ENCODE results near the gene PRODH.
"Not testable (repeated sequence)": the region's sequence is repeated elsewhere in the genome, so short reads cannot be mapped to it uniquely, and the experiment has no call there.

PRODH gene

DNA sequence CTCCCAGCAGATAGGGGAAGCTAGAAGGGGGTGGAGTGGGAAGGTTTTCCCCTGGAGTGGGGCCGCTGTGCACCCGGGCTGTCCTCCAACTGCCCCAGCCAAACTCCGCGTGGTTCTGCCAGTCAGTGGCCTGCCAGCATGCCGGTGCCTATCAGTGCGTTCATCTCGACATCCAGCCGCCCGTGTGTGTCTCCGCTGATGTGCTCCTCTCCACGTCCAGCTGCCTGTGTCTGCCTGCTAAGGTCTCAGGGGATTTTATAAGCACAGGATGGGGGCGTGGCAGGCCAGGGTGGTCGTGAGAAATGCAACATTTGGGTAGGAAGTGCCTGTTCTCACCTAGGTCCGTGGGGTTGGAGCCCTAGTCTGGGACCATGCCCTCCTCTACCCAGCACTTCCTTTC lies 17.0 kb upstream of the PRODH start:
- DNase-seq (ENCODE audit: low spot score), result not testable (repeated sequence)

DNA sequence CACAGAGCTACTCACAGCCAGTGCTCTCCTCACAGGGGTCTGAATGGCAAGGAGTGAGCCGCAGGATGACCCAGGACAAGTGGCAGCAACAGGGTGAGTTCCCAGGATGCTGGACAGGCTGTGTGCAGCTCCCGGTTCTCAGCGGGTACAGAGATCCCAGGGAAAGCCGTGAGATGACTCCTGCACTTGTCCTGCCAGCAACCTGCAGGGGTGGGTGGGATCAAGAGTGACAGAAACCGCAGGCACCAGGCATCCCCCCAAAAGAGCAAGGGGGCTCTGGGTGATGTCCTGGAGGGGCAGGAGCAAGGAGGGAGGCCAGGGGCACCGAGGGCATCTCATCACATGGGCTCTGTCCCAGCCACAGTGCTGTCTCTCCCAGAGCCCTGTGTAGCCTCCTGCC lies 15.9 kb upstream of the PRODH start:
- DNase-seq (ENCODE audit: low spot score), result no peak

DNA sequence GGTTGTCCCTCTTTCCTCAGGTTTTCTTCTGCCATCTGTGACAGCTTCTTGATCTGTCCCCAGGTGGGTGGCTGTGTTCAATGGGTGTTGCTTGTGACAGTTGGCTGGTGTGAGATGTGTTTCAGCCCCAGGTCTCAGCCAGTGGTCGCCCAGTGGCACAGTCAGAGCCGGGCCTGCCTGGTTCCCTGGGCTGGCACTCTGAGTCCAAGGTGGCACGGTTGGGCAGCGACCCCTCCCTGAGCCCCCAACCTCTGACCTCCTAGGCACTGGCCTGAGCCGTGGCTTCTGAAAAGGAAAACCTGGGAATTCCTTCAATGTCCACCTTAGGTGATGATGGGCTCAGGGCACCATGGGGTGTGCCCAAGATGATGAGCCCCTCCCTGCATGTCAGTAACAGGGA lies 14.0 kb upstream of the PRODH start:
- no peak for DNase-seq (ENCODE audit: low spot score)

DNA sequence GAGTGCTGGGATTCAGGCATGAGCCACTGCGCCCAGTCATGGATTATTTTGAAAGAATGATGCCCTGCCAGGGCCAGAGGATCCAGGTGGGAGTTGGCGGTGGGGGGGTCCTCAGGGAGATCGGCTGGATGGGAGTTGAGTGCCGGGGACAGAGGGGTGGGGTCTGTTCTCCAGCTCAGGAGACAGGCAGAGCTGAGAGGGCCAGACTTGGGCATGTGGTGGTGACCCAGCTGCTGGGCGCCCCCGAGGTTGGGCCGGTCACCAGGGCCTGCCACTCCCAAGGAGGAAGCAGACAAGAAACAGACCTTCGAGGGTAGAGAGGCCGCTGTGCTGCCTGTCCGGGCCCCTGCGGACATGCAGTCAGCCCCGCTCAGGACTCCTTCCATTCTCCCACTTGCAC lies 11.8 kb upstream of the PRODH start:
- no peak for DNase-seq (ENCODE audit: low spot score)

DNA sequence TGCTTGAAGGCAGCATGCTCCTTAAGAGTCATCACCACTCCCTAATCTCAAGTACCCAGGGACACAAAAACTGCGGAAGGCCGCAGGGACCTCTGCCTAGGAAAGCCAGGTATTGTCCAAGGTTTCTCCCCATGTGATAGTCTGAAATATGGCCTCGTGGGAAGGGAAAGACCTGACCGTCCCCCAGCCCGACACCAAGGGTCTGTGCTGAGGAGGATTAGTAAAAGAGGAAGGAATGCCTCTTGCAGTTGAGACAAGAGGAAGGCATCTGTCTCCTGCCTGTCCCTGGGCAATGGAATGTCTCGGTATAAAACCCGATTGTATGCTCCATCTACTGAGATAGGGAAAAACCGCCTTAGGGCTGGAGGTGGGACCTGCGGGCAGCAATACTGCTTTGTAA lies 11.0 kb upstream of the PRODH start:
- not testable (repeated sequence) for DNase-seq (ENCODE audit: low spot score)

DNA sequence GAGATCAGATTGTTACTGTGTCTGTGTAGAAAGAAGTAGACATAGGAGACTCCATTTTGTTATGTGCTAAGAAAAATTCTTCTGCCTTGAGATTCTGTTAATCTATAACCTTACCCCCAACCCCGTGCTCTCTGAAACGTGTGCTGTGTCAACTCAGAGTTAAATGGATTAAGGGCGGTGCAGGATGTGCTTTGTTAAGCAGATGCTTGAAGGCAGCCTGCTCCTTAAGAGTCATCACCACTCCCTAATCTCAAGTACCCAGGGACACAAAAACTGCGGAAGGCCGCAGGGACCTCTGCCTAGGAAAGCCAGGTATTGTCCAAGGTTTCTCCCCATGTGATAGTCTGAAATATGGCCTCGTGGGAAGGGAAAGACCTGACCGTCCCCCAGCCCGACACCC lies 2.6 kb upstream of the PRODH start:
- DNase-seq (ENCODE audit: low spot score), result not testable (repeated sequence)

DNA sequence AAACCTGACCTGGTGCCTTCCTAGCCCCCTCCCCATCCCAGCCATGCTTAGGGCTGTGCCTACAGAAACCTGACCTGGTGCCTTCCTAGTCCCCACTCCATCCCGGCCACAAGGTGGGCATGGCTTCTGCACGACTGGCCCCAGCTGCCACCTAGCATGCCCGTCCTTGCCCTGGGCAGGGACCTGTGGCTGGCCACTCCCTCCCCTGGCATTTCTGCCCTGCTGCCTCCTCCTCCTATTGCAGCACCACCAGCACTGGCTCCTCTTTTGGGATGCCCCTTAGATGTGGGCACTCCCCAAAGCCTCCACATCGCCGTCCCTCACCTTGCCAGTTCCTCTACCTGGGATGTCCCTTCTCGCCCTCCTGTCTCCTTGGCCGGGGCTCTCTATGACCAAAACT lies 1.4 kb downstream of the PRODH start:
- DNase-seq (ENCODE audit: low spot score), result not testable (repeated sequence)

DNA sequence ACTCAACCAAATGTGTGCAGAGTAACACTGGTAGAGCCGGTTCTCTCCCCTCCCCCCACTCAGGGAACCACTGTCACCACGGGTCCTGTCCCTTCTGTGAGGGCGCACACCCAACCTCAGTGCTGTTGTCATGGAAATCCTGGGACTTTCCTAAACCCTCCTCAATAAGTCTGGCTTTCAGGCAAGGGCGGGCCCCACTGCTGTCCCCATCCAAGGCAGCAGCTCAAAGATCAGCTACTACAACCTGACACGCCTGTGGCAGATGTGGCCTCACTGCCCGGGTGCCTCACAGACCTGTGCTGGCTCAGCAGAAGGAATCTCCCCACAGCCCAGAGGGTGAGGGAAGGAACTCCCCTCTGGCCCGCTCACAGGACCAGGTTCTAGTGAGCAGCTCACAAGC lies 2.2 kb downstream of the PRODH start:
- DNase-seq (ENCODE audit: low spot score), result no peak

DNA sequence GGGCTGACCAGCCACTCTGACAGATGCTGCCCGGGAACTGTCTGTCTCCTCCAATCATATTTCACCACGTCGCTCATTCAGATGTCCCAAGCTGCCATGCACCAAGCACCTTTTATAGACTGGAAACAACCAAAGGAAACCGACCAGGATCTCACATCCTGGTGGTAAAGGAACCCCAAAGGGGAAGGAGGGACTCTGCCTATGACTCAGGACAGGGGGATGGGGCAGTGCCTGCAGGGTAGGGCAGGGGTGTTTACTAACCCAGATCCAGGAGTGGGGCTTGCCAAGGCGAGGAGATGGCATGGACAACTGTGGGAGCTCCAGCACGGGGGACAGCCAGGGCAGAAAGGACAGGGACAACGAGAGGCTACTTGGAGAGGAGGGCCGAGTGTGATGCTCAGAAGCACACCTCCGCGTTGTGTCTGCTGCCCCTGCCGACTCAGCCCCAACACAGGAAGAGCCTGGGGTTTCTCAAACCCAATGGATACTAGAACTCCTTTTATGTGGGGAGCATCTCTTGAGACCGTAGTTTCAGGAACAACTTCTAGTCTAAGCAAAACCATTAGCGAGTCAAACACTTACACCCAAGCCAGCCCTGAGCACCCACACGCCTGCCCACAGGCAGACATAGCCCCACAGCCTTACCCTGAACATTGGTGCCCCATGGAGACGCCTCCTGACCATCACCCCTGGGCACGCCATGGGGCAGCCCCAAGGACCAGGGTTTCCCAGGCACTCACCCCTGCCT lies 4.0 kb downstream of the PRODH start:
- DNase-seq (ENCODE audit: low spot score), result no peak

DNA sequence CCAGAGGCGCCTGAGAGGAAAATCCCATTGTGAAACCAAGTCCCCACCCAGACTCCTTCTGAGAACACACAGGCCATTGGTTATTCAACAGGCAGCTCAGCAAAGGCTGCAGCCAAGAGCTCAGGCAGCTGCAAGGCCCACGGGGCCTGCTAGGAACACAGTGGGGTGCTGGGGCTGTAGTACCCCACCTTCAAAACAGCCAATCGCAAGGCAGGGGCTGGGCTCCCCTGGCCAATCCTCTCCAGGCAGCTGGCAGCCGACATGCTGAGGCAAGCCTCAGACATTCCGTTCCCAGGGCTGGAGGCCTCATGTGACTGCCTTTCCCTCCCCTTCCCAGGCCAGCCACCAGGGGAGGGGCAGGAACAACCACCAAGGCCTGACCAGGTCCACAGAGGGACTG lies 6.6 kb downstream of the PRODH start:
- DNase-seq (ENCODE audit: low spot score), result no peak

DNA sequence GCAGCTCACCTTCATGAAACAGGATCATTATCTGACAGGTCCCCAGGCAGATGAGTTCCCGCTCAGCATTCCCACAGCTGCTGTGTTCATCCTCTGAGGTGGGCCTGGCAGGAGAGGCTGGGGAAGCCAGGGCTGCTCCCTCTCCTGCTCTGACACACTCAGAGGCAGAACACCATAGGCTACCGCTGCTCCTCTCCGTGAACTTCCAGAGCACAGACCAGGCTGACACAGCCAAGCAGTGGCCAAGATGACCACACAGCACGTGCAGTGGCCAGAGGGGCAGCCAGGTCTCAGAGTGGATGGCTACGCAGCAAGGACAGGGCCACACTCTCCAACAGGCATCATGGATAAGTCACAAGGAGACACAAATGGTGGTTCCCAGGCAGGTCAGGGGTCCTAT lies 8.5 kb downstream of the PRODH start:
- DNase-seq (ENCODE audit: low spot score), result no peak

DNA sequence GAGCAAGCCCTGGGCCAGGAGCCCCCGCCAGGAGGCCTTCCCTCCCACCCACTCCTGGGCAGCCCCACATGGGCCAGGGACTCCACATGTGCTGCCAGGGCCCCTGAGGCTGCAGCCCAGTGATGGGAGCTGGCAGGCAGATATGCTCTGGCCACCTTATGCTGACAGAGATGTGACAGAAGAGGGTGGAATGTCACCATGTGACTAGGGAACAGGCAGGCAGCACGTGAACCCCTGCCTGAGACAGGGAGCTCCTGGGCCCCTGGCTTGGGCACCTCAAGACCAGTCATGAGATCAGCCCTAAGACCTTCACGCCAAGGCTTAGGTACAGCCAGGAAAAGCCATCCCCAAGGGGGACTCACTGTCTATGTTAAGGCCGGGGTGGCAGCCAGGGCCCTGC lies 9.1 kb downstream of the PRODH start:
- no peak for DNase-seq (ENCODE audit: low spot score)

DNA sequence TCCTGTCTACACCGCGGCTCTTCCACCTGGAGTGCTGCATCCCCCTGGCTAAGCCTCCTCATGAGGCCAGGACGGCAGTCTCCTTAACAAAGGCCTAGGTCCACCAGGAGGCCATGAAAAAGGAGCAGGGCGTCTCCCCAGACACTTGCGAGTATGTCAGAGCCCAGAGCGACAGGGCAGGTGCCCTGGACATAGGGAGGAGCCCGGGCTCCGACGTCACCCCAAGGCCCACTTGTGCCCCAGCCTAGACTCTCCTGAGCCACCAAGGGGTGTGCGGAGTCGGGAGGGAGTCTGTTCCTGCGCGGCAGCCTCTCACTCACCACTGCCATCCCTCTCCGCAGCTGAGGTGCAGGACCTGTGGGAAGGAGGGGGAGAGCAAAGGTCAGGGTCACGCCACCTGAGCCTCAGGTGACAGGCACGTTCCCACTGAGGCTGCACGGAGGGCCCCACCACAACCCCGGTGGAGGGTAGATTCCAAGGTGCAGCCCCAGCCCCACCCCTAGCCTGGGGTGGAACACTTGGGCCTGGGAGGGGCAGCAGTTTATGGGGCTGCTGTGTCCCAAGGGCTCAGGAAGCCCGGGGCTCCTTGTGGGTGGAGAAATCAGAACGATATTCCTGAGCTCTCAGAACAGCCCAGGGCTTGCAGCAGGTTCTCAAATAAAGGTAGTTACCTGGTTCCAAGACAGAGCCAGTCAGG lies 10.6 kb downstream of the PRODH start:
- no peak for DNase-seq (ENCODE audit: low spot score)

DNA sequence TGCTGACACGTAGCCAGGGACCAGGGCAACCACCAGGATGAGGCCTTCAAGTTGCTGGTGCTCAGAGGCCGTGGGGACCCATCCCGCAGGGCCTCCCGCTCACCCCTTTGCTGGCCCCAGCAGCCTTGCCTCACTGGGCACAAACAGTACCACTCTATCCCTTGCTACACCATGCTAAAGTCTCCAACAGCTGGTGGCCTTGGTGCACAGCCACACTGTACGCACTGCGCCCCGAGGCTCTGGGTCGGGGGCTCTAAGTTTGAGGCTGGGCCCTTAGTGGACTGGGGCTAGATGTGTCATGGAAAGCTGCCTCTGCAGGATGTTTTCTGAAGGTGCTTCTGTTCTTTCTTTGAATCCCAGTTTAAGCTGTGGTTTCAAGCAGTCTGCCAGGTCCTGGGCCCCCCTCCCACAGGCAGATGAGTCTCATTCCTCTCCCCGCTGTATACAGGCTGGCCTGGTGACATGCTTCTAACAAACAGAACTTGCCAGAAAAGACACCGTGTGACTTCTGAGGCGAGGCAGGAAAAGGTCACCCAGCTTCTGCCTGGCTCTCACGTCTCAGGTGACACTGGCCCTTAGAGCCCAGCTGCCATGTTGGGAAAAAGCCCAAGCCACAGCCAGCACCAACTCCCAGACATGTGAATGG lies 15.7 kb downstream of the PRODH start:
- not testable (repeated sequence) for DNase-seq (ENCODE audit: low spot score)

DNA sequence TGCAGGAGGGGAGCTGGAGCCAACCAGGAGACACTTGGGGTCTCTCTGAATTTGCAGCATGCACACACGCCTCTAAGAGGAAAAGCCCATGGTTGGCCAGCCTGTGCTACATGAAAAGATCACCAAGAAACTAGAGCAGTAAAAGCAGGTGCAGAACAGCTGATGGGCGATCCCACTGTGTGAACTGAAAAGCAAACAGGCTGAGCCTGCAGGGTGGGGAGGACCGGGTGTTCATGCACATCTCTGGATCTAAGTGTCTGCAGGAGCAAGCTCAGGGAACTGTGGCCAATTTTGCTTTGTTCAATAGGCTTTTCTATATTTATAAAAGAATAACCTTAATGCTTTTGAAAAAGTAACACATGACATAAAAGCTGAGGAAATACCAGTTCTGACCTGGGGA lies 18.3 kb downstream of the PRODH start:
- DNase-seq (ENCODE audit: low spot score), result not testable (repeated sequence)

DNA sequence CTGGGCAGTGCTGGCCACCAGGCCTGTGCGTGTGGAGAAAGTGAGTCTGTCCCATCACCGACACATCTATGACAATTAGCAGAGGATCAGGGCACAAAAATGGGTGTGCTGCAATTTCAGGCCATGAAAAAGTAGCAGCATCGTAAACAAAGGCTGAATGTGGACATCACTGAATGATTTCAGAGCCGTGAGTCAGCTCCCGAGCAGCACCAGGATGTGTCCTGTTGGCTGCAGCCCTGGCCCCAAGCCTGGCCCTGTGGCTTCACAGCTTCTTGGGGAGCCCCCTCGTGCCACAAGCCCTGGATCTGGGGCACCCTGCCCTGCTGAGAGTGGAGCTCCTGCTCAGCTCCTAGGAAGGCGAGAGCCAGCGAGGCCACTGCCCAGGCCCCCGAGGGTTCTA lies 20.5 kb downstream of the PRODH start:
- not testable (repeated sequence) for DNase-seq (ENCODE audit: low spot score)

DNA sequence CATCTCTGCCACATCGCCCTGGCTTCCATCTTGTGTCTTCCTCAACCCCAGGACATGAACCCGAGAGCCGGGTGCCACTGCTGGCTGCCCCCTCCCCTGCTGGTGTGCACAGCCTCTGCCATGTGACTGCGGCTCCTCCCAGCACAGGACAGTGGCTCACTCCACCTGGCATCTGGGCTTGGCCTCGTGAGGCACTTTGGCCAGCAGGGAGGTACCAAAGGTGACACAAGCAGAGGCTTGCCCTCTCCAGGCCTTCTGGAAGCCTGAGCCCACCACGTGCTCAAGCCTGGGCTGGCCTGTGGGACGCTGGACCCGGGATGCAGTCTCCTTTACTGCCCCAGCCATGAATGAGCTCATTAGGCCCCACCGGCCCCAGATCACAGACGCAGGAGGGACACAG lies 21.5 kb downstream of the PRODH start:
- not testable (repeated sequence) for DNase-seq (ENCODE audit: low spot score)

DNA sequence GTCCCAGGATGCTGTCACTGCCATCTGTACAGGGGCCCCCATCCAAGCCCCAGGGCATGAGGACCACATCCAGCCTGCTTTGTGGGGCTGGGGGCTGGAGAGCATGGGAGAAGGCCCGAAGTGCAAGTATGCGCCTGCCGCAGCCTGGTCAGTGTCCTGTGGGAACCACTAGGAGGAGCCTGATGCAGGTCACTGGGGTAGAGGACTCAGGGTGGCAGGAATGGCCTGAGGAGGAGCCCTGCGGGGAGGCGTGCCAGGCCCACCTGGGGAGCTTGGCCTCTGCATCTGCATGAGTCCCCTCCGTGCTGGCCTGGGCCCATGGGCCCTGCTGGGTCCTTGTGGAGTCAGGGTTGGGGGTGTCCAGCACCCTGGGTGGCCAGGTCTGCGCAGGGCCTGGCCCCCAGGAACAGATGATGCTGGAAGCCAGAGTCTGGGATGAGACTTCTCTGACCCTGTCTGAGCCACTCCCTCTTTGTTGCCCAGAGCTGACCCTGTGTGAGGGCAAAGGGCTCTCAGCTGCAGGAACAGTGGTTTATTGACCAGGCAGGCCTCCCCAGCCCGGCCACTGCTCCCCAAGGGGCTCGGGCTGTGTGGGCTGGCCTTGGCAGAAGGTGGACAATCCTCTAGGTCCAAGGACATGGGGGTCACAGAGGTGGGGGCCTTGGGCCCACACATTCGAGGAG lies 23.7 kb downstream of the PRODH start:
- not testable (repeated sequence) for DNase-seq (ENCODE audit: low spot score)

DNA sequence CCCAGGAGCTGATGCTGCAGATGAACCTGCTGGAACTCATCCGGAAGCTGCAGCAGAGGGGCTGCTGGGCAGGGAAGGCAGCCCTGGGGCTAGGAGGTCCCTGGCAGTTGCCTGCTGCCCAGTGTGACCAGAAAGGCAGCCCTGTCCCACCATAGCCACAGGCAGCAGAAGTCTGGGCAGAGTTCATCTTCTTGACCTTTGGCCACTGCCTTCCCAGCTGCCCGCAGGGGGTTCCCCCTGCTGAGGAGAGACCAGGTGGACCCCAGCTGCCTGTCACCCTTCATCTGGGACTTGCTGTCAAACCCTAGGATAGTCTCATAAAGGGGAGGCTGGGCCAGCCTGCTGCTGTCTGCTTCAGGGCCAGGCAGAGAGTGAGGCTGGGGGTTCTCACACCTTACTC lies 24.6 kb downstream of the PRODH start:
- not testable (repeated sequence) for DNase-seq (ENCODE audit: low spot score)

DNA sequence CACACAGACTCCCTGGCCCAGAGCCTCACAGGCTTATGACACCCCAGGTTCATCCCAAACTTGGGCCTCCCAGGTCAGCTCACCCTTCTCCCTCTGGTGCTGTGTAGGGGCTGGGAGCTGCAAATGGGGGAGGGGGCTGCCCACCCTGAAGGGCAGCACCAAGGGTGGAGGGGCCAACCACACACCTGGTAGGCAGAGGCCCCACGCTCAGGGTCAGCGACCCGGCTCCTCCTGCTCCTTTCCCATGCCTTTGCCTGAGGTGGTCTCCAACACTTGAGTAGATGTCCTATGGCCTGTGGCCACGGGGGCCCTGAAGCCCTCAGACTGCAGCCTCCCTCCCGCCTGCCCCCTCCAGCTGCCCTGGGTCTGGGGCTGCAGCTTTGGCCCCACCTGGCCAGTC lies 26.5 kb downstream of the PRODH start:
- no peak for DNase-seq (ENCODE audit: low spot score)

DNA sequence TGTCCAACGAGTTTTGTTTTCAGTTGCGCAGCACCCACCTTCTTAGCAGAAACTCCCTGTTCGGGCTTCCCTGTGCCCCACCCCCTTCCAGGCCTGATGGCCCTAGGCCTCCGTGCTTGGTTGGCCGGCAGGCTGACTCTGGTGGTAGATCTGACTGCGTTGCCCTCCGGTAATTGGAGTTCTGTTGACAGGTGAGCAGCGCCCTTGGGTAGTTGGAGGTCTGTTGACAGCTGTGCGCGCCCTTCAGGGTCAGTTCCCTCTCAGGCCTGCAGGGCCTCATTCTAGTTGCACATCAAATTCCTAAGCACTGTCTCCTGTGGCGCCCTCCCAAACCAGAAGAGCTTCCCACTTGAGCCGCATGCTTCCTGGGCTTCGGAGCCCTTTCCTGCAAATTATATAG lies 29.2 kb downstream of the PRODH start:
- DNase-seq (ENCODE audit: low spot score), result no peak

DNA sequence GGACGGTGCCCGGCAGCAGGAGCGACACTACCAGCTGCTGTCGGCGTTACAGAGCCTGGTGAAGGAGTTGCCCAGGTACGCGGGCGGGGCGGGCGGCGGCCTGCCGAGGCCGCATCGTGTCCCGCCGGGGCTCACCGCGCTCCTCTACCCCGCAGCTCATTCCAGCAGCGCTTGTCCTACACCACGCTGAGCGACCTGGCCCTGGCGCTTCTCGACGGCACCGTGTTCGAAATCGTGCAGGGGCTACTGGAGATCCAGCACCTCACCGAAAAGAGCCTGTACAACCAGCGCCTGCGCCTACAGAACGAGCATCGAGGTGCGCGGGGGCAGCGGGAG lies 29.7 kb downstream of the PRODH start:
- not testable (repeated sequence) for DNase-seq (ENCODE audit: low spot score)
